MM.1S (cell line): ENCODE measurements around the gene C2CD2.

Source experiments
- EZH2 ChIP-seq: fragments of 300-600 bp; sonication (generic); optimal IDR thresholded peaks from 2 replicates; pipeline ENCODE3; 2017; ENCODE audit warnings: low read depth, mild to moderate bottlenecking, antibody characterized with exemption, low read length, mixed read lengths
- EZH2phosphoT487 ChIP-seq: fragments of 300-600 bp; sonication (generic); IDR thresholded peaks from 2 replicates; pipeline ENCODE4 v1.6.1; 2018; ENCODE audit warnings: antibody characterized with exemption, low read length
- TF ChIP-seq, protein P1 (sequence below): fragments of 300-600 bp; sonication (generic); IDR thresholded peaks from 2 replicates; pipeline ENCODE4 v1.5.1; 2016; ENCODE audit warnings: antibody characterized with exemption, low read length, mixed read lengths

DNA sequence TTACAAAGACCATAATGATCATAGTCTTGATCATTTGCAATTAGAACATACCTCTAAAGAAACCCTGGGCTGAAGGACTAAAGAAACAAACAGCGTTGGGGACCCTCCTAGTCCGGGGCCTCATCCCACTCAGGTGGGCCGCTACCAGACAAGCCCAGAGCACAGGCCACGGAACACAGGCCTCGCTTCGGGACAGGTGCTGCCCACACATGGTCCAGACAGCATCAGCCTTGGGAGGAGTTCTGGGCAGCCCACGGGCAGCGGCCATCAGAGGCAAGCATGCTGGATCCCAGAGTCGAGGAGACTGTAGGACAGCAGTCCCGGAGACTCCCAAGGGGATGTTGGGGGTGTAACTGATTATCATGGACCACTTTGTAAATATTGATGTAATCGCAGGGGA is 4.9 kb downstream of the C2CD2 start:
- TF ChIP-seq, protein P1, sequence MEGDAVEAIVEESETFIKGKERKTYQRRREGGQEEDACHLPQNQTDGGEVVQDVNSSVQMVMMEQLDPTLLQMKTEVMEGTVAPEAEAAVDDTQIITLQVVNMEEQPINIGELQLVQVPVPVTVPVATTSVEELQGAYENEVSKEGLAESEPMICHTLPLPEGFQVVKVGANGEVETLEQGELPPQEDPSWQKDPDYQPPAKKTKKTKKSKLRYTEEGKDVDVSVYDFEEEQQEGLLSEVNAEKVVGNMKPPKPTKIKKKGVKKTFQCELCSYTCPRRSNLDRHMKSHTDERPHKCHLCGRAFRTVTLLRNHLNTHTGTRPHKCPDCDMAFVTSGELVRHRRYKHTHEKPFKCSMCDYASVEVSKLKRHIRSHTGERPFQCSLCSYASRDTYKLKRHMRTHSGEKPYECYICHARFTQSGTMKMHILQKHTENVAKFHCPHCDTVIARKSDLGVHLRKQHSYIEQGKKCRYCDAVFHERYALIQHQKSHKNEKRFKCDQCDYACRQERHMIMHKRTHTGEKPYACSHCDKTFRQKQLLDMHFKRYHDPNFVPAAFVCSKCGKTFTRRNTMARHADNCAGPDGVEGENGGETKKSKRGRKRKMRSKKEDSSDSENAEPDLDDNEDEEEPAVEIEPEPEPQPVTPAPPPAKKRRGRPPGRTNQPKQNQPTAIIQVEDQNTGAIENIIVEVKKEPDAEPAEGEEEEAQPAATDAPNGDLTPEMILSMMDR: no peak
- TF ChIP-seq EZH2 (no peak), EZH2phosphoT487 (no peak)
